HepG2 (cell line): Measurements from ENCODE around the gene MCC. TPM values are rescaled to one million over a fixed set of nuclear protein-coding genes. Genes with fewer than 3 reads are reported as not detected.
A peak's percentile ranks its signal among the peaks of the same experiment; 100 is the strongest.

Experiments
- ATAC-seq: fragments of 200-7000 bp; cut with Tn5 transposase; 3 replicates; pipeline ENCODE4 v1.9.1; 2020; ENCODE audit warnings: mild to moderate bottlenecking, moderate library complexity
- BruUV-seq: library from RNA; stranded (reverse); fragments of 400-500 nt; replicated peaks from 2 replicates; lab custom pipeline; 2021; lab: Mats Ljungman, UMichigan
- CTCF ChIA-PET: fragments of 300-600 bp; formaldehyde crosslinking; extraction: SDS; loops from one replicate; lab custom pipeline; 2021; ENCODE audit warnings: low total read pairs, inconsistent platforms, low intra/inter-chr PET ratio; lab: Yijun Ruan, JAX
- POLR2A ChIA-PET: fragments of 350-600 bp; sonication (Branson Sonifier 250); formaldehyde crosslinking; loops from one replicate; lab custom pipeline; 2020; ENCODE audit warnings: antibody characterized with exemption, inconsistent platforms; lab: Yijun Ruan, JAX
- DNase-seq: peaks from one replicate; pipeline ENCODE4 v3.0.0-alpha.2; 2015; ENCODE audit warnings: low spot score
- FAIRE-seq: peaks from 3 replicates; lab custom pipeline; 2011; peaks lifted over from hg19 to GRCh38; lab: Jason Lieb, UNC
- H2AFZ ChIP-seq: one replicate; pipeline ENCODE4 v1.6.1; 2011; ENCODE audit warnings: low read length, inconsistent platforms
- H3K27ac ChIP-seq: fragments of 300-600 bp; 3 replicates; pipeline ENCODE4 v1.8.0; 2011; ENCODE audit warnings: mixed run types, mild to moderate bottlenecking, mixed read lengths, low read length, inconsistent platforms; ENCODE audit not compliant: insufficient read depth; ENCODE audit errors: extremely low read length
- H3K27me3 ChIP-seq, 2 experiments: fragments of 200-600 bp in 1 of 2; 2 replicates in 1 of 2; 3 replicates in 1 of 2; pipeline versions ENCODE4 v1.6.0 to v1.8.0; 2011; ENCODE audit warnings: low read length in 2 of 2, mild to moderate bottlenecking in 2 of 2, moderate library complexity in 2 of 2, inconsistent platforms in 1 of 2; ENCODE audit not compliant: insufficient read depth in 2 of 2, control insufficient read depth in 1 of 2
- H3K36me3 ChIP-seq, 2 experiments: fragments of 200-600 bp in 1 of 2; replicated peaks in 1 of 2; 2 replicates in 1 of 2; 3 replicates in 1 of 2; pipeline versions ENCODE4 v1.5.1 to v1.8.0; 2011; ENCODE audit warnings: low read length in 2 of 2, inconsistent platforms in 1 of 2; ENCODE audit not compliant: insufficient read depth in 2 of 2, control insufficient read depth in 1 of 2
- H3K4me1 ChIP-seq: 2 replicates; pipeline ENCODE4 v1.5.1; 2012; ENCODE audit warnings: low read length, inconsistent platforms; ENCODE audit not compliant: insufficient read depth
- H3K4me2 ChIP-seq: 2 replicates; pipeline ENCODE4 v1.6.0; 2011; ENCODE audit warnings: low read depth, low read length, inconsistent platforms
- H3K4me3 ChIP-seq, 3 experiments: fragments of 200-600 bp in 1 of 3; sonication (generic), shearing (Covaris generic) in 1 of 3; replicated peaks in 1 of 3; 2 replicates each; pipeline ENCODE4 v1.5.1; 2011 to 2016; ENCODE audit warnings: low read length in 3 of 3, inconsistent platforms in 2 of 3, low read depth in 2 of 3, mild to moderate bottlenecking in 2 of 3, control low read depth in 1 of 3, mixed read lengths in 1 of 3; ENCODE audit not compliant: insufficient read depth in 1 of 3
- H3K79me2 ChIP-seq: one replicate; pipeline ENCODE4 v1.6.1; 2011; ENCODE audit warnings: low read length, inconsistent platforms; ENCODE audit not compliant: insufficient read depth
- H3K9ac ChIP-seq: 2 replicates; pipeline ENCODE4 v1.6.0; 2011; ENCODE audit warnings: mild to moderate bottlenecking, low read depth, low read length, inconsistent platforms; ENCODE audit not compliant: insufficient read depth
- H3K9me3 ChIP-seq: 2 replicates; pipeline ENCODE4 v1.5.1; 2012; ENCODE audit warnings: mild to moderate bottlenecking, low read length
- H4K20me1 ChIP-seq: 2 replicates; pipeline ENCODE4 v1.6.0; 2011; ENCODE audit warnings: inconsistent platforms, mild to moderate bottlenecking, low read length, moderate library complexity; ENCODE audit not compliant: insufficient read depth
- AGO2 ChIP-seq: fragments of 200-400 bp; formaldehyde crosslinking; optimal IDR thresholded peaks from 2 replicates; pipeline ENCODE3; 2017; ENCODE audit warnings: mild to moderate bottlenecking, low read depth, low read length, moderate library complexity
- ELF1 ChIP-seq: sonication (generic); formaldehyde crosslinking; IDR thresholded peaks from 2 replicates; pipeline ENCODE4 v1.4.0; 2020; ENCODE audit warnings: missing genetic modification reagents
- MTA1 ChIP-seq: sonication (generic); formaldehyde crosslinking; IDR thresholded peaks from 2 replicates; pipeline ENCODE4 v1.4.0; 2020; ENCODE audit warnings: missing genetic modification reagents, mild to moderate bottlenecking, borderline replicate concordance
- NAIF1 ChIP-seq: sonication (generic); formaldehyde crosslinking; IDR thresholded peaks from 2 replicates; pipeline ENCODE4 v1.5.0; 2020; ENCODE audit warnings: mild to moderate bottlenecking, missing genetic modification reagents, borderline replicate concordance
- NFKBIZ ChIP-seq: IDR thresholded peaks from 2 replicates; pipeline ENCODE4 v1.6.1; 2018; ENCODE audit warnings: missing genetic modification reagents, missing compliant biosample characterization
- TRIM24 ChIP-seq: sonication (generic); formaldehyde crosslinking; IDR thresholded peaks from 2 replicates; pipeline ENCODE4 v1.8.0; 2022; ENCODE audit warnings: mild to moderate bottlenecking, missing genetic modification reagents
- ZC3H4 ChIP-seq: sonication (generic); formaldehyde crosslinking; IDR thresholded peaks from 2 replicates; pipeline ENCODE4 v1.4.0; 2020; ENCODE audit warnings: missing genetic modification reagents, borderline replicate concordance
- ZNF354B ChIP-seq: sonication (generic); formaldehyde crosslinking; IDR thresholded peaks from 2 replicates; pipeline ENCODE4 v1.8.0; 2022; ENCODE audit warnings: mild to moderate bottlenecking, missing genetic modification reagents
- WGBS: methylation state at CpG from one replicate; pipeline ENCODE4 v1.1.6; 2017; ENCODE audit warnings: low lambda C conversion rate; 5-methylcytosine and 5-hydroxymethylcytosine counted together
- in situ Hi-C: cut with HindIII; loops from 2 replicates; pipeline ENCODE4 v1.10.0; 2017; ENCODE audit warnings: low pct_unique_long_range_greater_than_20kb; ENCODE audit not compliant: extremely low pct_ligation_motif_present
- intact Hi-C: fragments of 100-400 bp; cut with micrococcal nuclease; formaldehyde crosslinking; loops from one replicate; pipeline ENCODE4 v1.10.0; 2022; ENCODE audit not compliant: unreplicated experiment
- polyA plus RNA-seq, 8 experiments: library from polyadenylated mRNA; depleted of rRNA in 3 of 8; stranded (reverse) in 7 of 8; unstranded in 1 of 8; fragments of >200 nt; fragmentation: Illumina TruSeq in 4 of 8; extraction: Trizol in 4 of 8; gene quantifications; 2 replicates each; pipeline versions ENCODE4 v1.2.1 to v1.2.3, GENCODE V29; 2011 to 2016; ENCODE audit warnings: low read depth in 4 of 8, missing spikeins in 1 of 8, mixed read lengths in 1 of 8; ENCODE audit not compliant: insufficient read depth in 1 of 8
- total RNA-seq, 5 experiments: library from RNA; depleted of rRNA; stranded (reverse); fragments of >200 nt; fragmentation: Illumina TruSeq; extraction: Trizol; gene quantifications; 2 replicates each; pipeline ENCODE4 v1.2.3, GENCODE V29; 2016; ENCODE audit warnings: low read depth in 1 of 5
- TF ChIP-seq, protein P1 (sequence below): sonication (generic); formaldehyde crosslinking; IDR thresholded peaks from 2 replicates; pipeline ENCODE4 v1.5.0; 2020; ENCODE audit warnings: mild to moderate bottlenecking, missing genetic modification reagents
- TF ChIP-seq, protein P2 (sequence below): IDR thresholded peaks from 2 replicates; pipeline ENCODE4 v1.6.1; 2016; ENCODE audit warnings: mild to moderate bottlenecking, missing biosample characterization, missing genetic modification reagents
- TF ChIP-seq, protein P3 (sequence below): sonication (generic); formaldehyde crosslinking; IDR thresholded peaks from 2 replicates; pipeline ENCODE4 v1.4.0; 2020; ENCODE audit warnings: missing genetic modification reagents
- TF ChIP-seq, protein P4 (sequence below): sonication (generic); formaldehyde crosslinking; IDR thresholded peaks from 2 replicates; pipeline ENCODE4 v1.4.0; 2020; ENCODE audit warnings: missing genetic modification reagents, borderline replicate concordance

The MCC gene
- total and polyA plus RNA-seq, 2 of the 13 experiments (the other 11 are each of a cell fraction or from before 2014, with no cell fraction given): 0.55 to 2.4 TPM

DNA sequence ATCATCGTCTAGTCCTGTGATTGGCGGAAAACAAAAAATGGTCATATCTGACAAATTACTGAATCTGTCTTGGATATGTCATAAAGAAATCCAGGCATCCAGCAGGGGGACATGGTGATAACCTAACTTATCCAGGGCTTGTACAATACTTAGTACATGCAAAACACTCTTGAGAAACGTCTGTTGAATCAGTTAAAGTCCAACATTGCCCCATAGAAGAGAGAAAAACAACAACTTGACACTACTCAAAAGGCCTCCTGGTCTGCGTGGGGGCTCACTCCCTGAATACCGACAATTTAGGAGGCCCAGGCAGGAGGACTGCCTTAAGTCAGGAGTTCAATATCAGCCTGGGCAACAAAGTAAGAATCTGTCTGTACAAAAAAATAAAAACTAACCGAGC, 294.1 kb downstream of the MCC start:
- 32% methylated on average over 6 of the region's 6 CpGs for WGBS
- POLR2A ChIA-PET: no interaction called here
- Histone ChIP-seq H3K27ac (peak overlapping the region; percentile 17), H3K79me2 (no peaks in the 10 kb centered on the region), H3K4me3 (no peak overlapping the region), H3K36me3 (no peaks in the 10 kb centered on the region), H2AFZ (no peak overlapping the region), H3K4me2 (no peak overlapping the region), H3K4me1 (peaks cover 12% of the 10 kb centered on the region), H3K27me3 (no peaks in the 10 kb centered on the region; a peak in 1 of 5 replicates), H3K9ac (no peak overlapping the region), H3K9me3 (peaks cover 6% of the 10 kb centered on the region), H4K20me1 (no peaks in the 10 kb centered on the region)
- CTCF ChIA-PET: no interaction called here
- intact Hi-C loops: no loop called here
- in situ Hi-C loops: no loop called here
- peak; percentile 64 for DNase-seq
- BruUV-seq: no TSS peak
- ATAC-seq: peak; percentile 85
- FAIRE-seq: no peak
- TF ChIP-seq MTA1 (CRISPR knock-in tag) (no peak), NAIF1 (CRISPR knock-in tag) (no peak), ZNF354B (no peak), AGO2 (no peak), ELF1 (CRISPR knock-in tag) (no peak), ZC3H4 (CRISPR knock-in tag) (no peak), TRIM24 (CRISPR knock-in tag) (no peak), NFKBIZ (CRISPR knock-in tag) (no peak)
- TF ChIP-seq, protein P1, sequence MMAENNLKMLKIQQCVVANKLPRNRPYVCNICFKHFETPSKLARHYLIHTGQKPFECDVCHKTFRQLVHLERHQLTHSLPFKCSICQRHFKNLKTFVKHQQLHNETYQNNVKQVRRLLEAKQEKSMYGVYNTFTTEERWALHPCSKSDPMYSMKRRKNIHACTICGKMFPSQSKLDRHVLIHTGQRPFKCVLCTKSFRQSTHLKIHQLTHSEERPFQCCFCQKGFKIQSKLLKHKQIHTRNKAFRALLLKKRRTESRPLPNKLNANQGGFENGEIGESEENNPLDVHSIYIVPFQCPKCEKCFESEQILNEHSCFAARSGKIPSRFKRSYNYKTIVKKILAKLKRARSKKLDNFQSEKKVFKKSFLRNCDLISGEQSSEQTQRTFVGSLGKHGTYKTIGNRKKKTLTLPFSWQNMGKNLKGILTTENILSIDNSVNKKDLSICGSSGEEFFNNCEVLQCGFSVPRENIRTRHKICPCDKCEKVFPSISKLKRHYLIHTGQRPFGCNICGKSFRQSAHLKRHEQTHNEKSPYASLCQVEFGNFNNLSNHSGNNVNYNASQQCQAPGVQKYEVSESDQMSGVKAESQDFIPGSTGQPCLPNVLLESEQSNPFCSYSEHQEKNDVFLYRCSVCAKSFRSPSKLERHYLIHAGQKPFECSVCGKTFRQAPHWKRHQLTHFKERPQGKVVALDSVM: peak; percentile 93
- TF ChIP-seq, protein P2, sequence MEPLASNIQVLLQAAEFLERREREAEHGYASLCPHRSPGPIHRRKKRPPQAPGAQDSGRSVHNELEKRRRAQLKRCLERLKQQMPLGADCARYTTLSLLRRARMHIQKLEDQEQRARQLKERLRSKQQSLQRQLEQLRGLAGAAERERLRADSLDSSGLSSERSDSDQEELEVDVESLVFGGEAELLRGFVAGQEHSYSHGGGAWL (CRISPR knock-in tag): no peak
- TF ChIP-seq, protein P3, sequence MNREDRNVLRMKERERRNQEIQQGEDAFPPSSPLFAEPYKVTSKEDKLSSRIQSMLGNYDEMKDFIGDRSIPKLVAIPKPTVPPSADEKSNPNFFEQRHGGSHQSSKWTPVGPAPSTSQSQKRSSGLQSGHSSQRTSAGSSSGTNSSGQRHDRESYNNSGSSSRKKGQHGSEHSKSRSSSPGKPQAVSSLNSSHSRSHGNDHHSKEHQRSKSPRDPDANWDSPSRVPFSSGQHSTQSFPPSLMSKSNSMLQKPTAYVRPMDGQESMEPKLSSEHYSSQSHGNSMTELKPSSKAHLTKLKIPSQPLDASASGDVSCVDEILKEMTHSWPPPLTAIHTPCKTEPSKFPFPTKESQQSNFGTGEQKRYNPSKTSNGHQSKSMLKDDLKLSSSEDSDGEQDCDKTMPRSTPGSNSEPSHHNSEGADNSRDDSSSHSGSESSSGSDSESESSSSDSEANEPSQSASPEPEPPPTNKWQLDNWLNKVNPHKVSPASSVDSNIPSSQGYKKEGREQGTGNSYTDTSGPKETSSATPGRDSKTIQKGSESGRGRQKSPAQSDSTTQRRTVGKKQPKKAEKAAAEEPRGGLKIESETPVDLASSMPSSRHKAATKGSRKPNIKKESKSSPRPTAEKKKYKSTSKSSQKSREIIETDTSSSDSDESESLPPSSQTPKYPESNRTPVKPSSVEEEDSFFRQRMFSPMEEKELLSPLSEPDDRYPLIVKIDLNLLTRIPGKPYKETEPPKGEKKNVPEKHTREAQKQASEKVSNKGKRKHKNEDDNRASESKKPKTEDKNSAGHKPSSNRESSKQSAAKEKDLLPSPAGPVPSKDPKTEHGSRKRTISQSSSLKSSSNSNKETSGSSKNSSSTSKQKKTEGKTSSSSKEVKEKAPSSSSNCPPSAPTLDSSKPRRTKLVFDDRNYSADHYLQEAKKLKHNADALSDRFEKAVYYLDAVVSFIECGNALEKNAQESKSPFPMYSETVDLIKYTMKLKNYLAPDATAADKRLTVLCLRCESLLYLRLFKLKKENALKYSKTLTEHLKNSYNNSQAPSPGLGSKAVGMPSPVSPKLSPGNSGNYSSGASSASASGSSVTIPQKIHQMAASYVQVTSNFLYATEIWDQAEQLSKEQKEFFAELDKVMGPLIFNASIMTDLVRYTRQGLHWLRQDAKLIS (CRISPR knock-in tag): no peak
- TF ChIP-seq, protein P4, sequence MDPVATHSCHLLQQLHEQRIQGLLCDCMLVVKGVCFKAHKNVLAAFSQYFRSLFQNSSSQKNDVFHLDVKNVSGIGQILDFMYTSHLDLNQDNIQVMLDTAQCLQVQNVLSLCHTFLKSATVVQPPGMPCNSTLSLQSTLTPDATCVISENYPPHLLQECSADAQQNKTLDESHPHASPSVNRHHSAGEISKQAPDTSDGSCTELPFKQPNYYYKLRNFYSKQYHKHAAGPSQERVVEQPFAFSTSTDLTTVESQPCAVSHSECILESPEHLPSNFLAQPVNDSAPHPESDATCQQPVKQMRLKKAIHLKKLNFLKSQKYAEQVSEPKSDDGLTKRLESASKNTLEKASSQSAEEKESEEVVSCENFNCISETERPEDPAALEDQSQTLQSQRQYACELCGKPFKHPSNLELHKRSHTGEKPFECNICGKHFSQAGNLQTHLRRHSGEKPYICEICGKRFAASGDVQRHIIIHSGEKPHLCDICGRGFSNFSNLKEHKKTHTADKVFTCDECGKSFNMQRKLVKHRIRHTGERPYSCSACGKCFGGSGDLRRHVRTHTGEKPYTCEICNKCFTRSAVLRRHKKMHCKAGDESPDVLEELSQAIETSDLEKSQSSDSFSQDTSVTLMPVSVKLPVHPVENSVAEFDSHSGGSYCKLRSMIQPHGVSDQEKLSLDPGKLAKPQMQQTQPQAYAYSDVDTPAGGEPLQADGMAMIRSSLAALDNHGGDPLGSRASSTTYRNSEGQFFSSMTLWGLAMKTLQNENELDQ (CRISPR knock-in tag): no peak
